Gastroesophageal sphincter (tissue), 3 donors: ENCODE data around the gene TADA3.

Experiments
- CTCF ChIP-seq, 4 experiments: fragments of 200-600 bp in 2 of 4; fragments of 450-650 bp in 2 of 4; sonication (generic) in 1 of 4; IDR thresholded peaks; one replicate each; pipeline ENCODE4 v1.5.1; 2017 to 2019; ENCODE audit warnings: antibody characterized with exemption in 4 of 4, mild to moderate bottlenecking in 2 of 4, moderate library complexity in 2 of 4
- POLR2A ChIP-seq, 2 donors: fragments of 450-650 bp; IDR thresholded peaks; one replicate each; pipeline ENCODE4 v1.6.1; 2017; ENCODE audit warnings: antibody characterized with exemption in 2 of 2, mild to moderate bottlenecking in 2 of 2, moderate library complexity in 1 of 2

DNA sequence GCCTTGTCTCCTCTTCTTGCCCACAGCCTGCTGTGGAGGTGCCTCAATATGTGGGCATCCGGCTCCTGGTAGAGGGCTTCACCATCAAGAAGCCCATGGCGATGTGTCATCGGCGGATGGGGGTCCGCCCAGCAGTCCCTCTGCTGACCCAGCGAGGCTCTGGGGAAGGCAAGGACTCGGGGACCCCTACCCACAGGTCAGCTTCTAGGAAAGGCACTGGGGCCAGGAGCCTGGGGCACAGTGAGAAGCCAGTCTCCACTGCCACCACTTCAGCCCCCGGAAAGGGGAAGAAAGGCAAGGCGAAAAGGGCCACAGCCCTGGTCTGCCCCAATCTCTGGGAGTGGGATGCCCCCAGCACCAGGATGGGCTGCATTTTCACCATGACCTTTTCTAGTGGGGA lies 40.8 kb upstream of the TADA3 start:
- TF ChIP-seq CTCF (IDR thresholded peaks at IDR 0.05) (no peak), POLR2A (IDR thresholded peaks at IDR 0.05) (no peak)
